K562 (cell line): Measurements from ENCODE around the gene ITGA7. TPM values are rescaled to one million over a fixed set of nuclear protein-coding genes. Genes with fewer than 3 reads are reported as not detected.

Source experiments
- COPS2 ChIP-seq: fragments of 450-650 bp; conservative IDR thresholded peaks from 2 replicates; pipeline ENCODE4 v1.6.1; 2016; ENCODE audit warnings: mild to moderate bottlenecking, moderate library complexity
- FOXK2 ChIP-seq, 2 experiments: fragments of 450-650 bp; IDR thresholded peaks in 1 of 2; conservative IDR thresholded peaks in 1 of 2; 2 replicates each; pipeline ENCODE4 v1.6.1; 2016; ENCODE audit warnings: low read depth in 2 of 2, mild to moderate bottlenecking in 1 of 2
- L3MBTL2 ChIP-seq: fragments of 450-650 bp; IDR thresholded peaks from 2 replicates; pipeline ENCODE4 v1.6.1; 2016; ENCODE audit warnings: mild to moderate bottlenecking, moderate library complexity
- RBFOX2 ChIP-seq: fragments of 200-400 bp; formaldehyde crosslinking; IDR thresholded peaks from 2 replicates; pipeline ENCODE4 v1.6.1; 2017; ENCODE audit warnings: low read depth, mild to moderate bottlenecking, low read length, moderate library complexity
- RBM17 ChIP-seq: fragments of 200-400 bp; formaldehyde crosslinking; IDR thresholded peaks from 2 replicates; pipeline ENCODE4 v1.6.1; 2017; ENCODE audit warnings: low read depth, mild to moderate bottlenecking, low read length, borderline replicate concordance
- RNF219 ChIP-seq: fragments of 250-450 bp; sonication (Bioruptor Pico); IDR thresholded peaks from 2 replicates; pipeline ENCODE4 v1.5.0; 2022; ENCODE audit warnings: mild to moderate bottlenecking
- SIN3B ChIP-seq: fragments of 450-650 bp; IDR thresholded peaks from 2 replicates; pipeline ENCODE4 v1.6.1; 2017; ENCODE audit warnings: low read depth, mild to moderate bottlenecking, moderate library complexity
- THRB ChIP-seq: fragments of 450-650 bp; formaldehyde crosslinking; conservative IDR thresholded peaks from 2 replicates; pipeline ENCODE4 v1.4.0; 2022; ENCODE audit warnings: mild to moderate bottlenecking, missing genetic modification characterization
- ZBTB17 ChIP-seq: fragments of 450-650 bp; formaldehyde crosslinking; IDR thresholded peaks from 2 replicates; pipeline ENCODE4 v1.4.0; 2020; ENCODE audit warnings: mild to moderate bottlenecking
- ZNF511 ChIP-seq: sonication (generic); formaldehyde crosslinking; IDR thresholded peaks from 2 replicates; pipeline ENCODE4 v1.8.0; 2022; ENCODE audit warnings: mild to moderate bottlenecking, missing genetic modification reagents
- polyA plus RNA-seq, 8 experiments: library from polyadenylated mRNA; depleted of rRNA in 4 of 8; stranded (reverse) in 5 of 8; unstranded in 3 of 8; fragments of >200 nt; fragmentation: Nextera tagmentation in 2 of 8; fragmentation: Illumina TruSeq in 1 of 8; extraction: Ambion mirVana in 2 of 8; extraction: Trizol in 1 of 8; gene quantifications; 2 replicates each; pipeline versions ENCODE4 v1.2.1 to v1.2.3, GENCODE V29; 2011 to 2014; ENCODE audit warnings: inconsistent platforms in 1 of 8, missing spikeins in 1 of 8
- total RNA-seq, 7 experiments: library from RNA; depleted of rRNA in 6 of 7; stranded (reverse); fragments of >200 nt in 6 of 7; fragmentation: Illumina TruSeq in 2 of 7; extraction: Trizol in 2 of 7; gene quantifications; 2 replicates each; pipeline versions ENCODE4 v1.2.1 to v1.2.3, GENCODE V29; 2011 to 2021; ENCODE audit warnings: low replicate concordance in 1 of 7
- TF ChIP-seq, protein P1 (sequence below), 2 experiments: fragments of 450-650 bp; IDR thresholded peaks; 2 replicates each; pipeline ENCODE4 v1.6.1; 2016

The ITGA7 gene
- total and polyA plus RNA-seq, 9 of the 15 experiments (the other 6 are each of a cell fraction or from before 2014, with no cell fraction given), result 0.11 to 2.3 (median 0.56) TPM; not detected in 1

DNA sequence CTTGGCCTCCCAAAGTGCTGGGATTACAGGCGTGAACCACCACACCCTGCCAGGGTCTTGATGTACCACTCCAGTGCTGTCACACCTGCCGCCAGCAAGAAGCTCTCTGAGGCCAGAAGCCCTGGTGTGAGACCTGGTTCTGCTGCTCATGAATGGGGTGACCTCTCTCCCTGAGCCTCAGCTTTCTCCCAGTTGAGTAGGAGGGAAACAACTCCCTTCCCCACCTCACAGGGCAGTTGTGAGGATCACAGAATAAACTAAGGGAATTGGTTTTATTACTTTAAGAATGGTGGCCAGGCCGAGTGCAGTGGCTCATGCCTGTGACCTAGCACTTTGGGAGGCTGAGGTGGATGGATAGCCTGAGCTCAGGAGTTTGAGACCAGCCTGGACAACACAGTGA, 26.9 kb upstream of the ITGA7 start (continued):
- TF ChIP-seq RNF219 (CRISPR knock-in tag), result no peak
- TF ChIP-seq, protein P1, sequence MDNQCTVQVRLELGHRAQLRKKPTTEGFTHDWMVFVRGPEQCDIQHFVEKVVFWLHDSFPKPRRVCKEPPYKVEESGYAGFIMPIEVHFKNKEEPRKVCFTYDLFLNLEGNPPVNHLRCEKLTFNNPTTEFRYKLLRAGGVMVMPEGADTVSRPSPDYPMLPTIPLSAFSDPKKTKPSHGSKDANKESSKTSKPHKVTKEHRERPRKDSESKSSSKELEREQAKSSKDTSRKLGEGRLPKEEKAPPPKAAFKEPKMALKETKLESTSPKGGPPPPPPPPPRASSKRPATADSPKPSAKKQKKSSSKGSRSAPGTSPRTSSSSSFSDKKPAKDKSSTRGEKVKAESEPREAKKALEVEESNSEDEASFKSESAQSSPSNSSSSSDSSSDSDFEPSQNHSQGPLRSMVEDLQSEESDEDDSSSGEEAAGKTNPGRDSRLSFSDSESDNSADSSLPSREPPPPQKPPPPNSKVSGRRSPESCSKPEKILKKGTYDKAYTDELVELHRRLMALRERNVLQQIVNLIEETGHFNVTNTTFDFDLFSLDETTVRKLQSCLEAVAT (IDR thresholded peaks at IDR 0.05), result no peak
- no peak for TF ChIP-seq L3MBTL2
- TF ChIP-seq RBFOX2, result no peak
- no peak for TF ChIP-seq ZBTB17 (CRISPR knock-in tag)
- TF ChIP-seq ZNF511 (CRISPR knock-in tag), result no peak
- no peak for TF ChIP-seq SIN3B
- TF ChIP-seq RBM17, result no peak
- TF ChIP-seq FOXK2 (conservative IDR thresholded peaks at IDR 0.05 in 1 of 2, IDR thresholded peaks at IDR 0.05 in 1 of 2; ENCODE audit: low read depth in 2 of 2), result no peak
- TF ChIP-seq COPS2, result no peak
- no peak for TF ChIP-seq THRB
